ENCODE data around the gene BHLHA9. TPM values are rescaled to one million over a fixed set of nuclear protein-coding genes. Genes with fewer than 3 reads are reported as not detected.
"Not testable (repeated sequence)": the region's sequence is repeated elsewhere in the genome, so short reads cannot be mapped to it uniquely, and the experiment has no call there.

The BHLHA9 gene
- total and polyA plus RNA-seq, 2 experiments from 2014 or later: not detected

DNA sequence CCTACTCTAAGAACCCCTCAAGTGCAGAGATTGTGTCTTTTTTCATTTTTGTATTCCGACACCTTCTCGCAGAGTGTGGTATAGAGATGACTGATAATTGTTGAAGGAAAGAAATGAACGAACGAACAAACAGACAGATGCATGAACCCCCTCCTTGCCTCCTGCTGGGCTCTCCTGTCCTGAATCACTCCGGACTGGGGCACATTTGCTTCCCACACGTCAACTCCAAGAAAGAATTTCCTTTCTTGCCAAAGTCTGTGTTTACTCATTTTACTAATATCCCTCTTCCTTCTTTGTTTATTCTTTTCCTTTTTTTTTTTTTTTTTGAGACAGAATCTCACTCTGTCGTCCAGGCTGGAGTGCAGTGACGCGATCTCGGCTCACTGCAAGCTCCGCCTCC is 37.5 kb upstream of the BHLHA9 start:
- TF ChIP-seq EZH2 (IDR thresholded peaks at IDR 0.05; ENCODE audit: borderline replicate concordance): no peak
- TF ChIP-seq EZH2phosphoT487 (IDR thresholded peaks at IDR 0.05; ENCODE audit: low read depth, severe bottlenecking, unreplicated experiment): no peak
- TF ChIP-seq CTCF (IDR thresholded peaks at IDR 0.05; ENCODE audit: poor library complexity): no peak
- peaks cover 30% of the 10 kb centered on the region for H3K27me3 ChIP-seq
- no peaks in the 10 kb centered on the region for H3K36me3 ChIP-seq (replicated peaks; ENCODE audit: insufficient read depth, low read depth)
- peaks cover 9% of the 10 kb centered on the region for H3K4me1 ChIP-seq (ENCODE audit: insufficient read depth)
- WGBS (ENCODE audit: low lambda C conversion rate, missing lambda C conversion rate): 77% methylated on average over 11 of the region's 11 CpGs
- H3K79me2 ChIP-seq: no peaks in the 10 kb centered on the region
- DNase-seq (ENCODE audit: low spot score): no peak
- H3K9me2 ChIP-seq (replicated peaks; ENCODE audit: insufficient read depth): no peaks in the 10 kb centered on the region
- no peaks in the 10 kb centered on the region for H4K20me1 ChIP-seq (ENCODE audit: insufficient read depth, poor library complexity, severe bottlenecking)
- H3K4me3 ChIP-seq: no peak overlapping the region
- no peak overlapping the region for H3K4me2 ChIP-seq
- no peaks in the 10 kb centered on the region for H3K9me3 ChIP-seq (ENCODE audit: low read depth)
- H3K27ac ChIP-seq: no peak overlapping the region
- H2AFZ ChIP-seq: no peak overlapping the region

- no peaks in the 10 kb centered on the region for H4K20me1 ChIP-seq (ENCODE audit: insufficient read depth, poor library complexity, severe bottlenecking)
- TF ChIP-seq EZH2phosphoT487 (IDR thresholded peaks at IDR 0.05; ENCODE audit: low read depth, severe bottlenecking, unreplicated experiment) (no peak), EZH2 (IDR thresholded peaks at IDR 0.05; ENCODE audit: borderline replicate concordance) (no peak), CTCF (IDR thresholded peaks at IDR 0.05; ENCODE audit: poor library complexity) (no peak)
- WGBS (ENCODE audit: low lambda C conversion rate, missing lambda C conversion rate): 87% methylated on average over 4 of the region's 4 CpGs
Measured at GRCh38 chr17:1234455-1234854, 35.8 kb upstream of the BHLHA9 start.

GRCh38 chr17:1237471-1237870 is 32.8 kb upstream of the BHLHA9 start:
- Histone ChIP-seq H4K20me1 (ENCODE audit: insufficient read depth, poor library complexity, severe bottlenecking) (no peaks in the 10 kb centered on the region), H3K9me2 (replicated peaks; ENCODE audit: insufficient read depth) (no peaks in the 10 kb centered on the region), H3K4me2 (no peak overlapping the region), H3K4me1 (ENCODE audit: insufficient read depth) (no peaks in the 10 kb centered on the region), H2AFZ (no peak overlapping the region), H3K4me3 (no peak overlapping the region), H3K79me2 (no peaks in the 10 kb centered on the region), H3K36me3 (replicated peaks; ENCODE audit: insufficient read depth, low read depth) (no peaks in the 10 kb centered on the region), H3K27ac (no peak overlapping the region), H3K9me3 (ENCODE audit: low read depth) (no peaks in the 10 kb centered on the region), H3K27me3 (no peaks in the 10 kb centered on the region)
- DNase-seq (ENCODE audit: low spot score): no peak
- 97% methylated on average over 6 of the region's 6 CpGs for WGBS (ENCODE audit: low lambda C conversion rate, missing lambda C conversion rate)
- TF ChIP-seq EZH2 (IDR thresholded peaks at IDR 0.05; ENCODE audit: borderline replicate concordance) (no peak), EZH2phosphoT487 (IDR thresholded peaks at IDR 0.05; ENCODE audit: low read depth, severe bottlenecking, unreplicated experiment) (no peak), CTCF (IDR thresholded peaks at IDR 0.05; ENCODE audit: poor library complexity) (no peak)

More at GRCh38 chr17:1234455-1234854, 35.8 kb upstream of the BHLHA9 start:
- Histone ChIP-seq H3K4me3 (no peak overlapping the region), H3K4me2 (no peak overlapping the region), H3K27ac (no peak overlapping the region), H3K36me3 (replicated peaks; ENCODE audit: insufficient read depth, low read depth) (no peaks in the 10 kb centered on the region), H3K4me1 (ENCODE audit: insufficient read depth) (no peaks in the 10 kb centered on the region), H3K9me3 (ENCODE audit: low read depth) (no peaks in the 10 kb centered on the region), H3K79me2 (no peaks in the 10 kb centered on the region), H2AFZ (no peak overlapping the region), H3K27me3 (peaks cover 20% of the 10 kb centered on the region), H3K9me2 (replicated peaks; ENCODE audit: insufficient read depth) (no peaks in the 10 kb centered on the region)
- DNase-seq (ENCODE audit: low spot score): no peak

GRCh38 chr17:1239210-1239609 is 31.0 kb upstream of the BHLHA9 start:
- 92% methylated on average over 11 of the region's 11 CpGs for WGBS (ENCODE audit: low lambda C conversion rate, missing lambda C conversion rate)
- H3K4me3 ChIP-seq: no peak overlapping the region
- H3K4me1 ChIP-seq (ENCODE audit: insufficient read depth): no peaks in the 10 kb centered on the region
- H2AFZ ChIP-seq: no peak overlapping the region
- H3K27me3 ChIP-seq: no peaks in the 10 kb centered on the region
- H4K20me1 ChIP-seq (ENCODE audit: insufficient read depth, poor library complexity, severe bottlenecking): no peaks in the 10 kb centered on the region
- DNase-seq (ENCODE audit: low spot score): no peak
- no peak overlapping the region for H3K4me2 ChIP-seq
- H3K27ac ChIP-seq: no peak overlapping the region
- H3K9me3 ChIP-seq (ENCODE audit: low read depth): no peaks in the 10 kb centered on the region
- H3K36me3 ChIP-seq (replicated peaks; ENCODE audit: insufficient read depth, low read depth): no peaks in the 10 kb centered on the region
- H3K79me2 ChIP-seq: no peaks in the 10 kb centered on the region
- H3K9me2 ChIP-seq (replicated peaks; ENCODE audit: insufficient read depth): no peaks in the 10 kb centered on the region
- no peak for TF ChIP-seq CTCF (IDR thresholded peaks at IDR 0.05; ENCODE audit: poor library complexity)
- no peak for TF ChIP-seq EZH2 (IDR thresholded peaks at IDR 0.05; ENCODE audit: borderline replicate concordance)
- TF ChIP-seq EZH2phosphoT487 (IDR thresholded peaks at IDR 0.05; ENCODE audit: low read depth, severe bottlenecking, unreplicated experiment): no peak

GRCh38 chr17:1240426-1240825 is 29.8 kb upstream of the BHLHA9 start:
- H3K79me2 ChIP-seq; H3K36me3 ChIP-seq (replicated peaks; ENCODE audit: insufficient read depth, low read depth); H4K20me1 ChIP-seq (ENCODE audit: insufficient read depth, poor library complexity, severe bottlenecking); DNase-seq (ENCODE audit: low spot score); H3K4me3 ChIP-seq; H3K4me2 ChIP-seq; H3K4me1 ChIP-seq (ENCODE audit: insufficient read depth); H3K9me3 ChIP-seq (ENCODE audit: low read depth); H3K27me3 ChIP-seq; H2AFZ ChIP-seq; H3K27ac ChIP-seq; H3K9me2 ChIP-seq (replicated peaks; ENCODE audit: insufficient read depth): not testable (repeated sequence)
- WGBS (ENCODE audit: low lambda C conversion rate, missing lambda C conversion rate): 73% methylated on average over 11 of the region's 11 CpGs
